ENCODE measurements around the gene MAOA. TPM values are rescaled to one million over a fixed set of nuclear protein-coding genes. Genes with fewer than 3 reads are reported as not detected.

MAOA gene
- total and polyA plus RNA-seq, 10 donors = 1.5 to 24.9 (median 7.1) TPM

DNA sequence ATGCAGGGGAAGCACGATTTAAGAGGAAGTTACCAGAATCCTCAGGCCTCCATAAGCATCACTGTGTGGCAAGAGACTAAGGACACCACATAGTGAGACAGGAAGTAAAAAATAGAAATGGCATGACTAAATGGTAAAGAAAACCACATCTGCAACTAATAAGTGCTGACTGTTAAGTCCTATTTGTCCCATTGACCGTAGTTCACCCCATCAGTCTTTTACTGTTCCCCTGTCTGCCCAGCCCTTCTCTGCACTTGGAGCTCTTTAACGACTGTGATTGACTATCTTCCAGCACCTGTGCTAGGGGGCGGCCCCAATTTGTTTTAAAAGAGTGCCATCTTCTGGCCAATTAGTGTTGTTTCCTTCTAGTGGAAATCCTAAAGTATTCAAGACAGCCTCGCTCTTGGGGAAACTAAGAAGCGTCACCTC is 94.2 kb downstream of the MAOA start:
- Histone ChIP-seq H3K4me1 (peaks cover 0 to 9% (median 0%) of the 10 kb centered on the region in 6 donors), H3K9me3 (no peaks in the 10 kb centered on the region), H3K27me3 (replicated peaks in 1 of 7) (peaks cover 0 to 4% (median 0%) of the 10 kb centered on the region in 7 donors), H3K27ac (peak overlapping the region in 3 of 8 donors; percentile 33 to 70 (median 61)), H3K4me3 (no peak overlapping the region), H3K36me3 (no peaks in the 10 kb centered on the region)
- DNase-seq = no peak
- TF ChIP-seq POLR2A (IDR thresholded peaks at IDR 0.05) = no peak
- TF ChIP-seq, protein P1, sequence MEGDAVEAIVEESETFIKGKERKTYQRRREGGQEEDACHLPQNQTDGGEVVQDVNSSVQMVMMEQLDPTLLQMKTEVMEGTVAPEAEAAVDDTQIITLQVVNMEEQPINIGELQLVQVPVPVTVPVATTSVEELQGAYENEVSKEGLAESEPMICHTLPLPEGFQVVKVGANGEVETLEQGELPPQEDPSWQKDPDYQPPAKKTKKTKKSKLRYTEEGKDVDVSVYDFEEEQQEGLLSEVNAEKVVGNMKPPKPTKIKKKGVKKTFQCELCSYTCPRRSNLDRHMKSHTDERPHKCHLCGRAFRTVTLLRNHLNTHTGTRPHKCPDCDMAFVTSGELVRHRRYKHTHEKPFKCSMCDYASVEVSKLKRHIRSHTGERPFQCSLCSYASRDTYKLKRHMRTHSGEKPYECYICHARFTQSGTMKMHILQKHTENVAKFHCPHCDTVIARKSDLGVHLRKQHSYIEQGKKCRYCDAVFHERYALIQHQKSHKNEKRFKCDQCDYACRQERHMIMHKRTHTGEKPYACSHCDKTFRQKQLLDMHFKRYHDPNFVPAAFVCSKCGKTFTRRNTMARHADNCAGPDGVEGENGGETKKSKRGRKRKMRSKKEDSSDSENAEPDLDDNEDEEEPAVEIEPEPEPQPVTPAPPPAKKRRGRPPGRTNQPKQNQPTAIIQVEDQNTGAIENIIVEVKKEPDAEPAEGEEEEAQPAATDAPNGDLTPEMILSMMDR (IDR thresholded peaks at IDR 0.05 in 8 of 11, conservative IDR thresholded peaks at IDR 0.05 in 3 of 11) = peak; percentile 29 to 69 (median 58)
- no peak for TF ChIP-seq POLR2AphosphoS5 (IDR thresholded peaks at IDR 0.05)
- intact Hi-C loops (cut with DNase I; ENCODE audit: low total_unique reads) = no loop called here
- WGBS, 5 donors = 3 to 15% (median 7%) methylated on average over 6 of the region's 6 CpGs

DNA sequence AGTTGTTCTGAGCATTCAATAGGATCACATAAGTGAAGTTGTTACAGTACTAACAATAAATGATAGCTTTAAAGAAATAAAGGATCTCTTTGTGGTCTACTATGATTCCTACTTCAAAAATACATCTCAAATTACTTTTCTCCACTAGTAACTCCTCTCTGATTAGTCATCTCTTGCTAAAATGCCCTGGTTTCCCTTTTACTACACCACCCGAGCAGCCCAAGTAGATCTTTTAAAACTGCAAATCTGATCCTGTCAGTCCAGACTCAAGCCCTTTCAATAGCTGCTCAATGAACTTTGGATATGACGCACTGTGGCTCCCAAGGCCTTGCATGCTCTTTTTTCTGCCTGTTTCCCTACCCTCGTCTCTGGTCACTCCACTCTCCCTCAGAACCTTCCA is 97.5 kb downstream of the MAOA start:
- 51 to 82% (median 68%) methylated on average over 3 of the region's 3 CpGs for WGBS, 5 donors
- intact Hi-C loops (cut with DNase I; ENCODE audit: low total_unique reads) = no loop called here
- H3K4me3 ChIP-seq = no peak overlapping the region
- no peak overlapping the region for H3K27ac ChIP-seq
- H3K4me1 ChIP-seq = peaks cover 0 to 9% (median 0%) of the 10 kb centered on the region in 6 donors
- DNase-seq = no peak
- no peaks in the 10 kb centered on the region for H3K36me3 ChIP-seq
- no peaks in the 10 kb centered on the region for H3K9me3 ChIP-seq
- peaks cover 0 to 6% (median 0%) of the 10 kb centered on the region in 7 donors for H3K27me3 ChIP-seq (replicated peaks in 1 of 7)
- TF ChIP-seq POLR2AphosphoS5 (IDR thresholded peaks at IDR 0.05) (no peak), POLR2A (IDR thresholded peaks at IDR 0.05) (no peak)
- TF ChIP-seq, protein P1 (IDR thresholded peaks at IDR 0.05 in 8 of 11, conservative IDR thresholded peaks at IDR 0.05 in 3 of 11) = no peak

DNA sequence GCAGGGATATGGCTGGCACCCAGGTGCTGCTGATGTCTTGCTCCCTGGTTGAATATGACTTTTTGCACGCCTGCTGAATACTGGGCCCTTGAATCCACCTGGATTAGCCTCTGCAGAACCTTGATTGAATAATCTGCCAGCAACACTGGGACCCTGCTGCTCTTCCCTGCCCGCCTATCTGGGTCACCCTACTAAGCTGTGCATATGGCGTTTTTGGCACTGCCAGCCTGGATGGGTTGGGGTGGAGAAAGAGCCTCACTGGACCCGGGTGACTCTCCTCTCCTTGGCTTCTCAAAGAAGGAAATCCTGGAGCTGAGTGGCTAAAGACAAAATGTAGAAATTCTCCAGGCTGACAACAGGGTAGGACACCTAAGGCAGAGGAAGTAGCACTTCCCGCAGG is 100.0 kb downstream of the MAOA start:
- TF ChIP-seq POLR2A (IDR thresholded peaks at IDR 0.05) (no peak), POLR2AphosphoS5 (IDR thresholded peaks at IDR 0.05) (no peak)
- TF ChIP-seq, protein P1 (IDR thresholded peaks at IDR 0.05 in 8 of 11, conservative IDR thresholded peaks at IDR 0.05 in 3 of 11) = no peak
- intact Hi-C loops (cut with DNase I; ENCODE audit: low total_unique reads) = no loop called here
- Histone ChIP-seq H3K27me3 (replicated peaks in 1 of 7) (peaks cover 0 to 6% (median 0%) of the 10 kb centered on the region in 7 donors), H3K4me3 (no peak overlapping the region), H3K9me3 (no peaks in the 10 kb centered on the region), H3K27ac (no peak overlapping the region), H3K4me1 (no peaks in the 10 kb centered on the region), H3K36me3 (no peaks in the 10 kb centered on the region)
- DNase-seq = no peak
- WGBS, 5 donors = 68 to 97% (median 87%) methylated on average over 5 of the region's 5 CpGs

DNA sequence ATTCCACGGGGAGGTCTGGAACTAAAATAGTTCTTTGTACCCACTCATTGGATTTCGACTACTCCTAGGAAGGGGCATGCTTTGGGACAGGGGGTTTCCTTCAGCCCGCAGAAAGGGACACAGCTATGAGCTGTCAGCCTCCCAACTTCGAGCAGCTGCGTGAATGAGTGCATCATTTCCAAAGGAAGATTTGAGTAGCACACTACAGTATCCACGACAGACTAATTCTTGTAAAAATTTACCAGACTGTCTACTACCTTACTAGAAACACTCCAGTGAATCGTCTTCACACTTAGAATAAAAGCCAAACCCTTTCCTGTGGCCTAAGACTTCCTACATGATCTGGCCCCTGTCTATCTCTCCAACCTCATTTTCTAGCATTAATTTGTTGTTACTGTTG is 101.9 kb downstream of the MAOA start:
- no peak overlapping the region for H3K4me3 ChIP-seq
- 62 to 88% (median 79%) methylated on average over 7 of the region's 7 CpGs for WGBS, 5 donors
- no peak for TF ChIP-seq POLR2A (IDR thresholded peaks at IDR 0.05)
- no peak for TF ChIP-seq POLR2AphosphoS5 (IDR thresholded peaks at IDR 0.05)
- TF ChIP-seq, protein P1 (IDR thresholded peaks at IDR 0.05 in 8 of 11, conservative IDR thresholded peaks at IDR 0.05 in 3 of 11) = no peak
- H3K27ac ChIP-seq = no peak overlapping the region
- H3K36me3 ChIP-seq = no peaks in the 10 kb centered on the region
- no peak for DNase-seq
- intact Hi-C loops (cut with DNase I; ENCODE audit: low total_unique reads) = no loop called here
- no peaks in the 10 kb centered on the region for H3K4me1 ChIP-seq
- no peaks in the 10 kb centered on the region for H3K9me3 ChIP-seq
- peaks cover 0 to 6% (median 0%) of the 10 kb centered on the region in 7 donors for H3K27me3 ChIP-seq (replicated peaks in 1 of 7)
